ENCODE data around the gene USP43.

DNA sequence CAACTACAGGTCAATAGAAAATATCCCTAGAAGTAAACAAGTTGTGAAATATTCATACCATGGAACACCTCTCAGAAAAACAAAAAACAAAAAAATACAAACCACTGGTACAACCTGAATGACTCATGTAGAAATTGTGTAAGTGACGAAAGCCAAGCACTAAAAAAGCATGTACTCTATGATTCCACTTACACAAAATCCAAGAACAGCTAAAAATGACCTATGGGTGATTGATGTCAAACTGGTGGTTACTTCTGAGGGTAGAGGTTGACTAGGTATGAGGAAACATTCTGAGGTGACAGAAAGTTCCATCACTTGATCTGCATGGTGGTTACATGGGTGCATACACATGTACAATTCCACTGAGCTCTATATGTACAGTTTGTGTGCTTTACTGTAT, 114.9 kb downstream of the USP43 start:
- no peak for TF ChIP-seq POLR2A (IDR thresholded peaks at IDR 0.05)
- TF ChIP-seq, protein P1, sequence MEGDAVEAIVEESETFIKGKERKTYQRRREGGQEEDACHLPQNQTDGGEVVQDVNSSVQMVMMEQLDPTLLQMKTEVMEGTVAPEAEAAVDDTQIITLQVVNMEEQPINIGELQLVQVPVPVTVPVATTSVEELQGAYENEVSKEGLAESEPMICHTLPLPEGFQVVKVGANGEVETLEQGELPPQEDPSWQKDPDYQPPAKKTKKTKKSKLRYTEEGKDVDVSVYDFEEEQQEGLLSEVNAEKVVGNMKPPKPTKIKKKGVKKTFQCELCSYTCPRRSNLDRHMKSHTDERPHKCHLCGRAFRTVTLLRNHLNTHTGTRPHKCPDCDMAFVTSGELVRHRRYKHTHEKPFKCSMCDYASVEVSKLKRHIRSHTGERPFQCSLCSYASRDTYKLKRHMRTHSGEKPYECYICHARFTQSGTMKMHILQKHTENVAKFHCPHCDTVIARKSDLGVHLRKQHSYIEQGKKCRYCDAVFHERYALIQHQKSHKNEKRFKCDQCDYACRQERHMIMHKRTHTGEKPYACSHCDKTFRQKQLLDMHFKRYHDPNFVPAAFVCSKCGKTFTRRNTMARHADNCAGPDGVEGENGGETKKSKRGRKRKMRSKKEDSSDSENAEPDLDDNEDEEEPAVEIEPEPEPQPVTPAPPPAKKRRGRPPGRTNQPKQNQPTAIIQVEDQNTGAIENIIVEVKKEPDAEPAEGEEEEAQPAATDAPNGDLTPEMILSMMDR (IDR thresholded peaks at IDR 0.05) = no peak

All from thyroid gland (tissue), 4 donors.